Measurements from ENCODE around the gene SPATC1L.
"Not testable (repeated sequence)": the region's sequence is repeated elsewhere in the genome, so short reads cannot be mapped to it uniquely, and the experiment has no call there.

Gene SPATC1L

DNA sequence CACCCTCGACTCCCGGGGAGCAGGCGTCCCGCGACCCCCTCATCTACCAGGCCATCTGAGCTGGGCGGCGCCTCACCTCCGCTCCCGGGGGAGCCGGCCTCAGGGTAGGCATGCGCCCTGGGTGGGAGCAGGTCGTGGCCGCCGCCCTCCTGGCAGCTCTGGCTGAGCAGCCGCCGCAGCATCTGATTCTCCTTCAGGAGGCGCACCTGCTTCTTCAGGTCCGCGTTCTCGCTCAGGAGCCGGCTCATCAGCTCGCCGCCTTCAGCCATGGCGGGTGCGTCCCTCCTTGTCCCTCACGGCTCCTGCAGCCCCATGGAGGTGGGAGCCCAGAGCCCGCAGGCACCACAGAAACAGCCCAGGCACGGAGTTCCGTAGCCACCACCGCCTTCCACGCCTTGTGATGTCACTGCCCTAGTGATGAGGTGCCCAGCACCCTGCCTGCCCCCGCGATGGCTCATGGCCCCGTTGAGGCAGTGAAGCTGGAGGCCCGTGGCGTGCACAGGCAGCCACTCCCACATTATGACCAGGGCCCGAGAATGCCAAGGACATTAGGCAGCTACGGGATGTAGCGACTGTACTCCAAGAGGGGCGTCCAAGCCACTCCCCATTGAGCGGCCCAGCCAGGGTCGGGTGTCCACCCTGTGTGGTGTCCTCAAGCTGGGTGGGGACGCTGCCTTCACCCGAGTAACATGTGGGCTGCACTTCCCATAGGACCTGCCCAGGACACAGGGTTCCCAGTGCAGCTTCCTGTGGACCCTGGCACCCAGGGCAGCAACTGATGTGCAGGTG lies 1.5 kb downstream of the SPATC1L start:
- no peak for FAIRE-seq

DNA sequence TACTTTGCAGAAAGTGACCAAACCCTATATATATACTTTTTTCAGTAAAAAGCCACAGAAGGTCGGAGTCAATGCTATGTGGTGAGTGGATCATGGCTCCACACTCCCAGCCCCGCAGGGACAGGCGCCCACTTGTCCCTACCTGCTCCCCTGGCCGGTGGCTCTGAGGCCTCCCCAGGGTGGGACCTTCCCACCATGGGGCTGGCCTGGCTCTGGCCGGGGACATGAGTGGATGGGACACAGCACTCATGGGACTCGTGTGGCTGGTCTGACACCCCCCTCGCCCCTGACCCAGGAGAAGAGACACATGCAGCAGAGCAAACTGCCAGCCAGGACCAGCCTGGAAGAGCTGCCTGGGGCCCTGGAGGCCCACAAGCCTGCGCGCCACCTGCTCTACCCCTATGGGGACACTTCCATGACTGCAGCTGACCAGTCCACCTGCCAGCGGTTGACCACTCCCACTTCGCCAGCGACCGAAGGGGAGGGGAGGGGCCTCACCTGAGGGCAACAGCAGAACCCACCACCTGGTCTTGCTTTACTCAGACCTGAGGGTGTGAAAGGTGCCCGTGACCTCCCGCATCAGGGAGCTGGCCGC lies 2.2 kb downstream of the SPATC1L start:
- FAIRE-seq, result no peak

DNA sequence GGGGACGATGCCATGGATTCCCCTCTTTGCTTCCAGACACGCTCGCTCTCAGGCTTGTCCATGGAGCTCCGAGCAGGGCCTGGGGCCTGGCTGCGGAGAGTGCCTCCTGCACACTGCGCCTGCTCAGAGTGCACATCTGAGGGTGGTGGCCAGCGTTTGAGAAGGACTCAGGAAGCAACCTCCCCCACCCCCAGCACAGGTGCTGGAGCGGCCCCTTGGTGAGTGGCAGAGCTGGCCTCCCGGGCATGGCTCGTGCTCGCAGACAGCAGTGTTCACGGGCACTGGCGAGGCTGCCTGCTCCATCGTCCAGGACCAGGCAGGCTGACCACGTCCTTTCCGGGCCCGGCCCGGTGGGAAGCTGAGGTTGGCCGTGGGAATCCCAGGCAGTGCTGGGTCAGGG lies 2.8 kb downstream of the SPATC1L start:
- FAIRE-seq, result no peak

DNA sequence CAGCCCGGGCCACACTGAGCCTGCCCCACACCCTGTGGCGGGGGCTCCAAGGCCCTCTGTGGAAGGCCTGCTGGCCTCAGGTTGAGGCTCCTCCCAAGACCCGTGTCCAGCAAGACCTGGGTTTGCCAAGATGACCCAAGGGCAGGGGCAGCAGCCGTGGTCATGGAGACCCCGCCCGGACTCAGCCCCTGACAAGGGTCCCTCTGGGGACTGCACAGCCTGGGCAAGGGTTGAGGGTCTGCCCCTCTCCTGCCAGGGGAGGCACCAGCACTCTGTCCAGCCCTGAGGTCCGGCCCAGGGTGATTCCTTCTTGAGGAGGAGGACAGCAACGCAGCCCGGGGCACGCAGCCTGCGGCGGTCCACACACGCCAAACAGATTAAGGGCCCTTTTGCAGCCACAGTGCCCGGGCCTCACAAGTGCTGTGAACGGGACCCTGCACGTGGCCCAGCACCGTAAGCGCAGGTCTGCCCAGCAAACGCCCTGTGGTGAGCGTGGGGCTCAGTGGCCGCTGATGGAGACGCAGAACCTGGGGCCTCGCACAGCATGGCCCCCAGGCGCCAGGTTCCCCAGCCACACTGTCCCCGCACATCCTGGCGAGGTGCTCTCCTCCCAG lies 3.4 kb downstream of the SPATC1L start:
- FAIRE-seq, result no peak

- FAIRE-seq, result no peak
Observed at GRCh38 chr21:46180079-46180722, 4.1 kb downstream of the SPATC1L start.

DNA sequence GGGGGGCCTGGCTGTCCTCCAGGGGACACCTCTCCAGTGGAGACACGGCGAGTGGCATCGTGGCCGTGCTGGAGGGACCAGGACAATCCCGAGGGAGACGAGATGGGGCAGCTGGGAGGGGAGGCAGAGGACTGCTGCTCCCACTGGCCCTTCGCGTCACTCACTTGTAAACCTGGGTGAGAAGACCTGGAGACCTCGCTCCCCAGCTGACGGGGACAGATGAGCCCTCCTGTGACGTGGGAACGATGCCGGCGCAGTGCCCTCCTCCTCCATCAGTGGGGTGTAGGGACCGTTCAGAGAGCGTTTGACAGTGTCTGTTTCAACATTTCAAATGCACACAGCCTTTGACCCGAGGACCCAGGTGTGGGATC lies 4.6 kb downstream of the SPATC1L start:
- FAIRE-seq, result no peak

- FAIRE-seq, result no peak
Observed at GRCh38 chr21:46178961-46179360, 5.3 kb downstream of the SPATC1L start.

DNA sequence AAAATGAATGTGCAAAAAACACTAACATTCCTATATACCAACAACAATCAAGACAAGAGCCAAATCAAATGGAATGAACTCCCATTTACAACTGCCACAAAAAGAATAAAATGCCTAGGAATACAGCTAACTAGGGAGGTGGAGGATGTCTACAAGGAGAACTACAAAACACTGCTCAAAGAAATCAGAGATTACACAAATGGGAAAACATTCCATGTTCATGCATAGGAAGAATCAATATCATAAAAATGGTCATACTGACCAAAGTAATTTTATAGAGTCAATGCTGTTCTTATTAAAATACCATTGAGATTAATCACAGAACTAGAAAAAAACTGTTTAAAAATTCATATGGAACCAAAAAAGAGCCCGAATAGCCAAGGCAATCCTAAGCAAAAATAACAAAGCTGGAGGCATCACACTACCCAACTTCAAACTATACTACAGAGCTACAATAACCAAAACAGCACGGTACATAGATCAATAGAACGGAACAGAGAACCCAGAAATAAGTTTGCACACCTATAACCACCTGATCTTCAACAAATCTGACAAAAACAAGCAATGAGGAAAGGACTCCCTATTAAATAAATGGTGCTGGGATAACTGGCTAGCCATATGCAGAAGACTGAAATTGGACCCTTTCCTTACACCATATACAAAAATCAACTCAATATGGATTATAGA lies 7.7 kb downstream of the SPATC1L start:
- FAIRE-seq, result not testable (repeated sequence)

- FAIRE-seq, result no peak
Observed at GRCh38 chr21:46173573-46173972, 10.7 kb downstream of the SPATC1L start.

DNA sequence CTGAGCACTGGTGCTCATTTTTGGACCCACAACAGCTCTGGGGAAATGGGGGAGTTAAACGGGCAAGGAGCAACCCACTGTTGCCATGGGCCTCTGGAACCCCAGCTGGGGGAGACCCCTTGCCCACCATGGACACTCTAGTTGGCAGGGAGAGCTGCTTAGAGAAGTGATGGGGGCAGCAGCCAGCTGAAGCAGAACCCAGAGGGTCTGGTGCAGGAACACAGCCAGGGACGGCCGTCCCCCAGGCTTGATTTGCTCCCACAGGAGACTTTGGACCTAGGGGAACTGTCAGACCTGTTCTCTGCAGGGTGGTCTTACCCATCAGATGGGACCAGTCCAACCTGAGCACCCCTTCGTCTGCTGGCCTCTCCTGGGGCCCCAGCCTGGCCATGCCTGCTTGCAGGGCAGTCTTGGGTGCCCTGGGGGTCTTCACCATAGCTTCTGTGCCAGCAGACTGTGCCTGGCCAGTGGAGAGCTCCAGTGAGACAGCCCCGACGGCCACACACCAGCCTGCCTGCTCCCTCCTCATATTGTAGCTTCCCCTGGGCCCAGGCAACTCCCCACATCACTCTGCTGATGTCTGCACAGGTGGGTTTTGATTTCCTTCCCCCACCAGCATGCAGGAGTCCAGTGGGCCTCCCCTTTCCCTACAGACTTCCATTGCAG lies 11.3 kb downstream of the SPATC1L start:
- no peak for FAIRE-seq

- FAIRE-seq, result no peak
Observed at GRCh38 chr21:46171996-46172862, 12.0 kb downstream of the SPATC1L start.

DNA sequence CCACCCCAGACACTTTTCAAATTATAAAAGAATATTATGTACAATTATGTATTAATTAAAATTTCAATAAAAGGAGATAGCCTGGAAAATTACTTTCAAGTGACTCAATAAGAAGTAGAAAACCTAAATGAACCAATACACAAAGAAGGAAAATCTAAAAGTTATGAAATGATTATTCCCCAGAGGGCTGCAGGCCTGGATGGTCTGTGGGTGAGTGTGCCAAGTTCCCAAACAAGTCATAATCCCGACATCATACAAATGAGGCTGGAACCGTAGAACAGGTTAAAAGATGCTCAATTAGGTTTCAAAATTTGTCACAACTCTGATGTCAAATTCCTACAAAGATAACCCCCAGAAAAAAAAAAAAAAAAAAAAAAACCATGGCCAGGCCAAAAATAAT lies 12.7 kb downstream of the SPATC1L start:
- FAIRE-seq, result no peak

- FAIRE-seq, result not testable (repeated sequence)
Observed at GRCh38 chr21:46170436-46171193, 13.6 kb downstream of the SPATC1L start.

- no peak for FAIRE-seq
Observed at GRCh38 chr21:46168659-46169386, 15.4 kb downstream of the SPATC1L start.

GRCh38 chr21:46168238-46168637 lies 16.0 kb downstream of the SPATC1L start:
- no peak for FAIRE-seq

DNA sequence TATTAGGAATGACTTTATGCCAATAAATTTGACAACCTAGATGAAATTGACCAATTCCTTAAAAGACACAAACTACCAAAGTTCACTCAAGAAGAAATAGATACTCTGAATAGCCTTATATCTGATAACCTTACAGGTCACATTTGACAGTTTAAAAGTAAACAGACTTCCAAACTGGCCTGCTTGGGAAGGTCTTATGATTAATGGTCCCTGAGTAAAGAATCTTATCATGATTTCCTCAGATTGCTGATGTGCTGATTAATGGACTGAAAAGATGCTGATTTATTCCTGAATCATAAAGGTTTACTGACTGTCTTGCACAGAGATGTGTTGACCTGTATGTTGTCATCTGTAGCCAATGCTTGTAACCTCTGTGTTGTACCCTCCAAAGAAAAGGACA lies 19.2 kb downstream of the SPATC1L start:
- FAIRE-seq, result no peak

DNA sequence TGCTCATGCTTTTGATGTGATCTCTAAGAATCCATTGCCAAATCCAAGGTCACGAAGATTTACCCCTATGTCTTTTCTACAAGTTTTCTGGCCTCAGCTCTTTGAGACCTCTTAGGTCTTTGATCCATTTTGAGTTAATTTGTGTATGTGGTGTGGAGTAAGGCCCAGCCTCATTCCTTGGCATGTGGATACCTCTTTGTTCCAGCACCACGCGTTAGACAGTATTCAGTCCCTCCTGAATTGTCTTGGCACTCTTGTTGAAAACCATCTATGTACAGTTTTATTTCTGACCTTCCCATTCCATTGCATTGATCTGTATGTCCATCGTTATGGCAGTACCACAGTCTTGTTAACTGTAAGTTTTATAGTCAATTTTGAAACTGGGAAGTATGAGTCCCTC lies 20.9 kb downstream of the SPATC1L start:
- FAIRE-seq, result no peak

DNA sequence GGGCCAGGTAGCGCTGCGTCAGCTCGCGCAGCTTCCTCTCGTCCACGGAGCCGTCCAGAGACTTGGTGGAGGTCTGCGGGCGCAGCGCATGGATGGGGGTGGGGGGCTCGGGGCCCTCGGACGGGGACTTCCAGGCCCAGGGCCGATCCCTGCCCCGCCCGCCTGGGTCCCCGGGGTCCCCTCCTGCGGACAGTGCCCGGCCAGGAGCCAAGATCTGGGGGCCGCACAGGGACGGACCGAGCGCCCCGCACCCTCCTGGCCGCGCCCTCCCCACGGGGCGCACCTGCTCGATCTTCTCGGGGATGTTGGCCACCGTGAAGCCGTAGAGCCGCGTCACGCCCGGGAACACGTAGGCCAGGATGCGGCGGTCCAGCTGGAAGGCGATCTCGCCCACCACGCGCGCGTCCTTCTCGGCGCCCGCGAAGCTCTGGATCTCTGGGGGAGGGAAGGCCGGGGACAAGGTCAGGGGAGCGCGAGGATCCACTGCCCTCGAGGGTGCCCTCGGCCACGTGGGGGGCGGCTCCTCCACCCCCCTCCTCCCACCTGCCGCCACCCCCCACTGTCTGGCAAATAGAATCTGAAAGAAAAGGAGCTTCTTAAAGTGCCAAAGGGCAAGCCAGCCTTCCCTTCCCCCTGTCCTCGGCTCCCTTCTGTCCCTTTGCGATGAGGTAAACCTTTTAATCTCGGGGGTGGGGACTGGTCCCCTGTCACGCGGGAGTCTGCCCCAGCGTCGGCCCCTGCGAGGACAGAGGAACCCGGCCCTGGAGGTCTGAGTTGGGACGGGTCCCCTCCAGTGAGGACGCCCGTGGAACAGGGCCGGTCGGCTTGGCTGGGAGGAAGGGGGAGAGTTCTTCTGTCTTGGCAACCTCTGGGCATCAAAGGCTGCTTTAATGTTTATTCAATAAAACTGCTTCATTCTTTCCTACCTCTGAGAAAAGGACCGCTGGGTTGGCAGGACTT lies 22.3 kb downstream of the SPATC1L start:
- no peak for FAIRE-seq

All from colon (tissue), 2 donors.